KG1 (cell line): ENCODE data around the gene PLS1.

Experiments
- DNase-seq: peaks from one replicate; lab custom pipeline; 2025; lab: John Stamatoyannopoulos, UW

The PLS1 gene

GRCh38 chr3:142638291-142638690 is 42.1 kb downstream of the PLS1 start:
- DNase-seq, result no peak

DNA sequence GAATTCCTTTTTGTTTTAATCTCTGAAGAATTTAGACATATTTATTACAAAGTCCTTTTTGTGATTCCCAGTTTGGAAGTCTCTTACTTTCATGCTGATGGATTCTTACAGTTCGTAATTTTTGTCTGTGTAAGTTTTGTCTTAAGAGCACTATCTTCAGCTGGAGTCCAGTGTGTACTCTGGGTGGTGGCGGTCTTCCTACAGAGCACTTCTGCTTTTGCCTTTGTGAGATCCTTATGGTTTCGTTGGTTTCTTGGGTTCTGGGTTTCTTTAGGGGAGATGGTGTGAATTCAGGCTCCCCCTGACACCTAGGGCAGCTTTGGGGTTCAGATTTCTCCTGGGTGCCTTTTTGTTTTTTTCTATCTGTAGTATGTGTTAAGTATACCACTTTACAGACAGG is 45.3 kb downstream of the PLS1 start:
- no peak for DNase-seq

DNA sequence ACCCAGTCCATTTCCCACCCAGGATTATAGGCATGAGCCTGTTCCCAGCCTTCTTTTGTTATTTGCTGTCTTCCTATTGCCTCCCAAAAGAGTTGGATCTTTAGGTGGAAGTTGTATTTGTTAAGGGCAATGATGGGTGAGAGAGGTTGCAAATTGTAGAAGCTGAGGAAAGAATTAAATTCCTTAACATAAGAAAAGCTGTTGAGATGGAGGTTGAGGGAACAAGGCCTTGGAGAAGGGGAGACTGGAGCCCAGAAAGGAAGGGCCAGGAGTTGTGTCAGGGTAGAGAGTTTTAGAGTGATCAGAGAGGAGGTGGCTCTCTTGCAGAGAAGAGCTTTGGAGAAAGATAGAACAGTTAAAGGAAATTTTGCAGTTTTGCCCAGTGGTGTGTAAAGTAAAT is 46.8 kb downstream of the PLS1 start:
- DNase-seq, result no peak

DNA sequence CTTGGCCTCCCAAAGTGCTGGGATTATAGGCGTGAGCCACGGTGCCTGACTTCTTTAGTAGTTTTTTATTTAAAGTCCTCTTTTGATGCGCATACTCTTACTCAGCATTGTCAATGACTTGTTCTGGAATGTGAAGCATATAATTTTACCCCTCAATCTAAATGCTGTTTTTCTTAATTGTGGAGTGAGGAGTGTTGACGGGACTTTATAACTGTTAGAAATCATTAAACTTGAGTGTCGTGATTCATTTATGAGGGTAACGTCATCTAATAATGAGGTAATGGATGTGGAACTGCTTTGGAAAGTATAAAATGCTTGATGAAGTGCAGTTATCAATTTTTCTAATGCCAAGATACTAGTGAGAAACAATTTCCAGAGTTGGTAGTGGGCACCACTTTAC is 48.3 kb downstream of the PLS1 start:
- no peak for DNase-seq

- DNase-seq, result no peak
Observed at GRCh38 chr3:142645236-142645793, 49.1 kb downstream of the PLS1 start.

DNA sequence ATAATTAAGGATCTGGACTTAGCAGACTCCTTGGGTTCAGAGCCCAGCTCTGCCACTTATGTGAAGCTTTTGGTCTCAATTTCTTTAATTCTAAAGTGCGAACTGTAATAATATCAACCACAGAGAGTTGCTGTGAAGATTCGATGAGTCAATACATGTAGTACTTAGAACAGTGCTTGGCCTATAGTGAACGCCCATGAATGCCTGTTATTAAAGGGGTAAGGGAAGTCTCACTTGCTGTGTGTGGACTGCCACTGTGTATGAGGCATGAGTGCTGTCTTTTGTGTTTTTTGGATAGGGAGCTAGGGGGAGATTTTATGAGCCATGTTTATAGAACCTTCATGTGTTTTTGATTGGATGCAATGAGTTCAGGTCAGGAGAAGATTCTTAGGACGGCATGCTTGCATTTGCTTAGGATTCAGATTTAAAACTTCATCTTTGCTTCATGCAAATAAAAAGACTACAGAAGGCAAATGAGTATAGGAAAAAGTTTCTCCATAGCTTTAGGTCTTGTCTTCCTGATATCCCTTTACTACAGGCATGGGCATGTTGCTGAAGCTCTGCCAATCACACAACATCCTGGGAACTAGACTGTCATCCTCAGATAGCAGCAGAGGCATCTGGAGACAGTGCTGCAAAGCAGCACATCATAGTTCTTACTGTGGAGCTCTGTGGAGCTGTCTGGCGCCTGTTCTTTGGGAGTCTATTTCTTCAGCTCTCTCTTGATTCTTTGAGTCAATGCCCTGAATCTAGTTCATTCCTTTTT is 50.0 kb downstream of the PLS1 start:
- no peak for DNase-seq

DNA sequence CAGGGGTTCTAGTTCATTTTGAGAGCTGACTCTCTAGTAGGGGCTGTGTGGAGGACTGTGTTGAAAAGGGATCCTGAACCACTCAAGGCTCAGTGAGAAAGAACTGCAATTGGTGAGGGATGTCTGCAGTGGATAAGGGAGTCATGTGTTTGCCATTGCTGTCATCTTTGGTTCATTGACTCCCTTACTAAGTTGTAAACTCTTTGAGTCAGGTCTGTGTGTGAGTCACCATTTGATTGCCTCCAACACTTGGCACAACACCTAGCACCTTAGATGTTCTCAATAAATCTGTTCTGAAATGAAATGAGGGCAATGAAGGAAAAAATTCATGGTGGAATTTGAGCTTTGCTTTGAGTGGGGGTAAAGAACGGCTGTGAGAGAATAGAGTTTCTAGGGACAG is 51.7 kb downstream of the PLS1 start:
- DNase-seq, result no peak

- DNase-seq, result no peak
Observed at GRCh38 chr3:142648950-142649349, 52.8 kb downstream of the PLS1 start.

DNA sequence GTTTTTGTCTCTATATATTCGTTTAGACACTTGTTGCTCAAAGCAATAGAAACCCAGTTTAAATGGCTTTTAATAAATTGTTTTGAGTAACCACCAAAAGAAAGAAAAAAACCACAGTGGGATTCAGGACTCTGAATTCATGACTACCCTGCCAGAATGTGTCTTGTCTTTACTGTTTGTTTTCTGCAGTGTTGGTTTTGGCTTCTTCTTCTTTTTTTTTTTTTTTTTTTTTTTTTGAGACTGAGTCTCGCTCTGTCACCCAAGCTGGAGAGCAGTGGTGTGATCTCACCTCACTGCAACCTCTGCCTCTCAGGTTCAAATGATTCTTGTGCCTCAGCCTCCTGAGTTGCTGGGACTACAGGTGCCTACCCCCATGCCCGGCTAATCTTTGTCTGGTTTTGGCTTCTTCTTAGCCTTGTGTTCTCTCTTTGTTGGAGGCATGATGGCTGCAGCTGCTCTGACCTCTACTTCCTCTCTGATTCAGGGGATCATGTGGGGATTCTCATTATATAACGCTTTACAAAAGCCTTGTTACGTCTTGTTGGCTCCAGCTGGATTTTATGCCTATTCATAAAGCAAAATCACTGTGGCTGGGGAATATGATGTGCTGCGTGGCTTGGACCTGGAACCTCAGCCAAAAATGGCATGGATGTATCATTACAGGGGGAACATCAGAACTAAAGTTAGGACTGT is 54.0 kb downstream of the PLS1 start:
- DNase-seq, result no peak

- no peak for DNase-seq
Observed at GRCh38 chr3:142651711-142652110, 55.5 kb downstream of the PLS1 start.

DNA sequence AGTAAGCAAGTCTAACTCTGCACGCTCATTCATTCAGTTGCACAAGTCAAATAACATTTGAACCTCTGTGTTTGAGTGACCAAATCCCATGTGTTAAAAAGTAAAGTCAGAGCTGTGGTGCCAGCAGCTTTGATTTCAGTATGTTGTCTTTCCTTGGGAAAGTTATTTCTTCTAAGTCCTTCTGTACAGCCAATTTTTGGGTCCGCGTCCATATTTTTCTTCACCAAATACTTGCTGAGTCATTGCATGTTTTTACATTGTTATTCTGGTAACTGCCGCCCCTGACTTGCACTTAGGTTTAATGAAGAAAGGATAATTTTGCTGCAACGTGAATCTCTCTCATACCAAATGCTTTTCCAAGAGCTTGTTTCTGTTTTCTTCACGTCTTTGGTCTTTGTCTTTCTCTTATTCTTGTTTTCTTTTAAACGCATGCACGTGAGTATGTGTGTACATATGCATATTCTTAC is 56.7 kb downstream of the PLS1 start:
- no peak for DNase-seq

DNA sequence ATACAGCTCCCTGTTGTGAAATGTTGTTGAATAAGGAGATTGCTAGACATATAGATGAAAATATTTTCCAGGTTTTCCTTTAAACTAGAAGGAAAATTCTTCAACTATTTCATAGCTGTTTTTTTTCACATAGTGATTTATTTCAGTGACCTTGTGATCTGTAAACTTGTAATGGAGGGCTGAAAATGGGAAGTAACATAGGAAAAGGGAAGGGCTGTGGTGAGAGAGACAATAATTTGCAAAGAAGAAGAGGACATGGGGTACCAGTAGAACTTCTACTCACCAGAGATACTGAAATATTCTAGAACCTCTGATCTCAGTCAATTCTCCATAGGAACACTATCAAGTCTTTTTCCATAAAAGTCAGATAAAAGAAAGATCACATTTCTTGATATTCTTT is 60.4 kb downstream of the PLS1 start:
- DNase-seq, result no peak

- DNase-seq, result no peak
Observed at GRCh38 chr3:142657033-142657432, 60.8 kb downstream of the PLS1 start.

DNA sequence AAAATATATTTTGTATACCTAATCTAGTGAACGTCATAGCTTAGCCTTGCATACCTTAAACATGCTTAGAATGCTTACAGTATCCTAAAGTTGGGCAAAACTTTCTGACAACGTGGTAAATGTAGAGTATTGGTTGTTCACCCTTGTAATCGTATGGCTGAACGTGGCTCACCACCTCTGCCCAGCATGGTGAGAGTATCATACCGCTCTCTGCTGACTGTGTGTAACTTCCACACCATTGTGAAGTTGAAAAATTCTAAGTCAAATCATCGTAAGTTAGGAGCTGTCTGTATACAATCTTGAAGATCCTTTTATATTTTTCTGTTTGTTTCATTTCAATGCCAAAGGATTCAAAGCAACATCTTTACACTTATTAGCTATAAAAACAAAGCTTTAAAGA is 64.2 kb downstream of the PLS1 start:
- DNase-seq, result no peak

- DNase-seq, result no peak
Observed at GRCh38 chr3:142660893-142661292, 64.7 kb downstream of the PLS1 start.

GRCh38 chr3:142663865-142664264 is 67.7 kb downstream of the PLS1 start:
- DNase-seq, result no peak

- no peak for DNase-seq
Observed at GRCh38 chr3:142664311-142664710, 68.1 kb downstream of the PLS1 start.

DNA sequence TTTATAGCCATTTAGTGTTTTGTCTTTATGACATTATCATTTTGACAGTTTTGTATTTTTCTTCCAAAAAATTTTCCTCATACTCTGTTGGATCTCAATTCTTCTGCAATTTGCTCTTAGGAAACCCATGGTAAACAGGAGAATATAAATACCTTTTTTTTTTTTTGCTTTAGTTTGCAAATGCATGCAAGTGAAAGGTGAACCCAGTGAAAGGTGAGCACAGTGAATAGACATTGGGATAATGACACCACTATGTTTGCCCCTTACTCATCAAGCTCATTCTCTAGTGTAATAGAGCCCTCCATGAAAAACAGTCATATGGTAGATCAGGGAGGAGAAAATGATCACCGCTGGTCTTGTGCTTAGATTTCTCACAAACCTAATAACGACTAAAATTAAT is 68.6 kb downstream of the PLS1 start:
- DNase-seq, result no peak

- no peak for DNase-seq
Observed at GRCh38 chr3:142670120-142670519, 73.9 kb downstream of the PLS1 start.

DNA sequence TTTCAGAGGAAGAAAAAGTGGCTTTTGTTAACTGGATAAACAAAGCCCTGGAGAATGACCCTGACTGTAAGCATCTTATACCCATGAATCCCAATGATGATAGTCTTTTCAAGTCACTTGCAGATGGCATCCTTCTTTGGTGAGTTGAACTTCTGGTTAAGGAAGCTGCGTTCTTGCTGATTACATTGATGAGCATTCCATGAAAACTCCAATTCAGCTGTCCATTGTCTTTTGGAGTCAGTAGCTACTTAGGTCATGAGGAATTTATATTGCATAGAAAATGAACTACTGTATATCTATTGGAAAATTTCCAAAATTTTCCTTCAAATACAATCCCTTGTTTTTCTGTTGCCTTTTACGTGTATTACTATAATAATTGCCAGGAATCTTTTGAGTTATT is 80.0 kb downstream of the PLS1 start:
- DNase-seq, result no peak

DNA sequence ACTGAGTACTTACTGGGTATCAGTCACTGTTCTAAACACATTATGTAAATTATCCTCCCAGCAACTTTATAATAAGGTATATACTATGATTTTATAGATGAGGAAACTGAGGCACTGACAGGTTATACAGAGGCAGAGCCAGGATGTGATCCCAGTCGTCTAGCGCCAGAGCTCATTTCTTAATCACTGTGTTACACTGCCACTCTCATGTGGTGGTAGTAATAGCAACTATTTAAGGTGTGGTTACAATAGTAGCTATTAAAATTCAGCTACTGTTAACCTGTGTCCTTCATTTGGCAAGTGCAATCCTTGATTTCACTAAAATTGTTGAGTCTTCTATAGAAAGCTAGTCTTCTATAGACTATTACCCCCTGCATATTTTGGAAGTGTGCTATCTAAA is 84.5 kb downstream of the PLS1 start:
- DNase-seq, result no peak

DNA sequence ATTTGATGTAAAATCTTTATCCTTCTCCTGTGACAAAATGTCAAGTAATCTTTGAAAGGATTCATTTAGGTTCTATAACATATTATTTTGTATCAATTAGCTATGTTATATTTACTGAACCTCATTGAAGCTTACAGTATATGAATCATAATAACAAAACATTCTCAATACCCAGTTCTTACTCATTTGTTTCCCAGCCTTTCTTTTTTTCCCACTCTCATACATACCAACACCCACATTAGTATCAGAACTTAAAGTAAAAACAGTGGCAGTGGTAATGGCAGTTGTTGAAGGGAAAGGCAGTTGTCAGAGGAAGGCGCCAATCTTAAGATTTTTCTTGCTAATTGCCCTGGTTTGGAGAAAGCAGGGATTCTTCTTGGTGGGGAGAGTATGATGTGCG is 94.4 kb downstream of the PLS1 start:
- DNase-seq, result no peak

DNA sequence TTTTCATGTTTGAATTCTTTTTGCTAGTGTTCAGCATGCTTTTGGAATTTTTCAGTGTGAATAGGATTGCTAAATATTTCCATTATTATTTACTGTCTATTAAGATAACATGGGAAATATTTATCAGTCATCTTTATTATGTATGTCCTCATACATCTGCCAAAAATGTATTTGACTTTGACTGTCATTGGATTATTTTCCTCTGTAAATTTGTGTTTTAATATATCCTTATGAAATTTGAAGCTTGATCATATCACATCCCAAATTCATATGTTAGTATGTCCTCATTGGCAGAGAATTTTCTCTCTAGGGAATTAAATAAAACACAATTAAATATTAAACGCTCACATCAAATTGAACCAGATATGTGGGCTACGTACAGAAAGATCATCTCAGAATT is 95.3 kb downstream of the PLS1 start:
- no peak for DNase-seq
